NCI-H187 (cell line): ENCODE measurements around the gene SLC39A13.
A peak's percentile ranks its signal among the peaks of the same experiment; 100 is the strongest.

Experiments used
- DNase-seq, 2 experiments: peaks; one replicate each; lab custom pipeline; 2025; lab: John Stamatoyannopoulos, UW

SLC39A13 gene

GRCh38 chr11:47407746-47408590 lies at the start of gene SLC39A13:
Gene SLC39A13 (plus strand): TSS chr11:47408590. CDS start chr11:47410095, 1,505 bp downstream.
- DNase-seq: peak; percentile 88 to 93

- DNase-seq: no peak
Measured at GRCh38 chr11:47358731-47359051, 49.7 kb upstream of the SLC39A13 start.

GRCh38 chr11:47359162-47359561 lies 49.2 kb upstream of the SLC39A13 start:
- DNase-seq: no peak

DNA sequence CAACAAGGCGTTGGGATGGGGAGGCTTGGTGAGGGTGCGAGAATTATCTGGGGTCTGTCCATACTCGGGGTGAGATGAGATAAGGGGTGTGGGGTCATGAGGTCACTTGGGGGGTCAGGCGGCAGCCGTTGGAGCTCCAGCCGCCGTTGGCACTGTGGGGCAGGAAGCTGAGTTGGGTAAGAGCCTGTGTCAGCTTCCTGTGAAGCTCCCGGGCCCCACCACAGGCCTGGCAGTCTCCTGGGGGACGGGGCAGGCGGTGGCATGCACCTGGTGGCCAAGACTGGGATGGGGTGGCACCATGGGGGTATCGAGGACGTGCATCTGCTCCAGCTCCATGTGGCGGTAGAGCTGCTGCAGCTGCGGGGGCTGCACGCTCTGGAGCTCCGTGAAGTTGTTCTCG lies 48.8 kb upstream of the SLC39A13 start:
- no peak for DNase-seq

GRCh38 chr11:47360341-47360740 lies 48.0 kb upstream of the SLC39A13 start:
- DNase-seq: no peak

DNA sequence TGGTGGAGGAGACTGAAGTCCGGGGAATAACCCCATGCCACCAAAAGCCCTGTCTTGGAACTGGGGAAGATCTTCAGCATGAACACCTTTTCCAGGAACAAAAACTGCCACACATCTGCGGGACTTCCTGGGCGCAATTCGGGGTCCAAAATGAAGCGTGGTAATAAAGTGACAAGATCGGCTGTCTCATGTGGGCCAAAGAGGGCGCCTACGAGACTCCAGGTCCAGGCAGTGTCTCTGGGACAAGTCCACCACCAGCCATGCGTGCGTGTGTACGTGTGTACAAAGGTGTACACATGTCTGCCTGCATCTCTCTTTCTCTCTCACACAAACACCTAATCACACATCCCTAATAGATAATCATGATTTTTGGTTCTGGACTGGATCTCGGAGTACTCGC lies 47.0 kb upstream of the SLC39A13 start:
- no peak for DNase-seq

DNA sequence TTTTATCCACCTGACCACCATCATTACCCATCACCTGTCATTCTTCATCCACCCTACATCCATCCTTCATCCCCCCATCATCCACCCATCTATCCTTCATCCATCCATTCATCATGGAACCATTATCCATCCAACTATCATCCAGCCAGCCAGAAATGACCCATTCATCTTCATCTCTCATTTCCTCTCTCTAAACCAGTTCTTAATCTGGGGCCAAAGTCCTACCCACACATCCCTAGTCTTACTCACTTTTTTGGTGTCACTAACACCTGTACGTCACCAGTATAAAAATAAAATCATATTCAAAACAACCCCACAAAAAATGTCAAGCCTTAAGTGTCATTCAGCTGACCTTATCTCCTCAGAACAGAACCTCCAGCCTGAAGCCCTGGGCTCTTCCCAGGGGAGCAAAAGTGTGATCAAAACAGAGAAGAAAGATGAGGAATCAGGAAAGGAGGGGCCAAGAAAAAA lies 42.3 kb upstream of the SLC39A13 start:
- DNase-seq: no peak

GRCh38 chr11:47369676-47370075 lies 38.7 kb upstream of the SLC39A13 start:
- no peak for DNase-seq

DNA sequence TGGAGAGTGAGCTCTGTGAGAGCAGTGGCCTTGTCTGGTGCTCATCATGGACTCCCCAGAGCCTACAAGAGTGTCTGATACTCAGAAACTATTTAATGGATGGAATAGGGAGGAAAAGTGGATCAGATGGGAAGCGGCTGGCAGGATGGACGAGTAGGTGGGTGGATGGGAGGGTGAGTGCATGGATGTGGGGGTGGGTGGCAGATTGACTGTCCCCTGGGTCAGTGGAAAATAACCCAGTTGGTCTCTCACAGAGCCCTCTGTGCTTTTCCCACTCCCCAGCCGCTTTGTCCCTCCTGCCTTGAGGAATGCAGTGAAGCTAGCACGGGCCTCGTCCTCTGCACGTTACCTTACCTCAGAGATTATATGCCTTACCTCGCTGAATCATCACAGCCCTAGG lies 36.0 kb upstream of the SLC39A13 start:
- DNase-seq: no peak

GRCh38 chr11:47373876-47374719 lies 34.3 kb upstream of the SLC39A13 start:
- peak; percentile 33 to 60 for DNase-seq

- no peak for DNase-seq
Measured at GRCh38 chr11:47374720-47375019, 33.7 kb upstream of the SLC39A13 start.

DNA sequence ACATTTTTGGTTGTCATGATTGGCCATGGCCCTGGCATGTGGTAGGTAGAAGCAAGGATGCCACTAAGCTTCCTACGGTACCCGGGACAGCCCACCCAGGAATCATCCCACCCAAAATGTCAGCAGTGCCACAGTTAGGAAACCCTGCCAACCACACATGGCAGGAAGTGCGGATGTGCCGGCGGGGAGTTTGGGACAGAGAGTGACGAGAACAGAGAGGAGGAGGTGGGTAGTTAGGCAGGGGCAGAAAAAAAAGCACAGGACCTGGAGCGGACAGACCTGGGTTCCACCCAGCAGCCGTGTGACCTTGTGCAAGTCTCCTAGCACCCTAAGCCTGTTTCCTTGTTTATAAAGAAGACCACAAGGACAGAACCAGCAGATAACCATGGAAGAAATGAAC lies 33.4 kb upstream of the SLC39A13 start:
- no peak for DNase-seq

- no peak for DNase-seq
Measured at GRCh38 chr11:47375546-47376085, 32.8 kb upstream of the SLC39A13 start.

GRCh38 chr11:47376107-47376524 lies 32.3 kb upstream of the SLC39A13 start:
- DNase-seq: no peak

DNA sequence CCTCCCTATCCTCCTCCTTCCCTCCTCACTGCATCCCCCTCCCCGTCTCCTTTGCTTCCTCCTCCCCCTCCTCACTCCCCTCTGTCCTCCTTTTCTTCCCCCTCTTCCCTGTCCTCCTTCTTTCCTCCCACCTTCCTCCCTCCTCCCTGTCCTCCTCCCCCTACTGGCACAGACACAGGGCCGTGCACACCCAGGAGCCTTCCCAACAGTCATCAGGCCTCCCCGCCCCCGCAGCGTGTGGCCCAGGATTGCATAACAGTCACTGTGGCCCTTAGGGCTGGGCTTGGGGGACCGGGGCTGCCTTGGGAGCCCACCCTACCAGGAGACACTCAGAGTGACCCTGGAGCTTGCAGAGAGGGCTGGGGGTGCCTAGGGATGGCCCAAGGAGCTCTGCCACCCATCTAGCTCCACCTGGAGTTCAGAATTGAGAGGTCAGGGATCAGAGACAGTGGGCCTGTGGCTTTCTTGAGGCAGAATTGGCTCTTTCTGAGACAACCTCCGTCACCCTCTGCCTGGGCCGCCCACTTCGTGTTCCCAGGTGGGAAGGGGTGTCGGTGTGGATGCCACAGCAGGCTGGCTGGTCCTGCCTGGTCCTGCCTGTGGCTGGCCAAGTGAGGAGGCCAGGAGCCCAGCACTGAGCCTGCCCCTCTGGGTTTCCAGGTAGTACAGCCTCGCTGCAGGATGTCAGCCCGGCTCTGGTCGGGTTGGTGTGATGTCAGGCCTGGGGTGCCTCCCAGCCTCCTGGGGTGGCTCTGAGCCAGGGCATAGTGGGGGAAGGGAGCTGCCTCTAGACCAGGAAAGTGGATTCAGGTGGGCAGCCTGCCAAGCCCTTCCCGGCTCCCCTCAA lies 31.6 kb upstream of the SLC39A13 start:
- no peak for DNase-seq

DNA sequence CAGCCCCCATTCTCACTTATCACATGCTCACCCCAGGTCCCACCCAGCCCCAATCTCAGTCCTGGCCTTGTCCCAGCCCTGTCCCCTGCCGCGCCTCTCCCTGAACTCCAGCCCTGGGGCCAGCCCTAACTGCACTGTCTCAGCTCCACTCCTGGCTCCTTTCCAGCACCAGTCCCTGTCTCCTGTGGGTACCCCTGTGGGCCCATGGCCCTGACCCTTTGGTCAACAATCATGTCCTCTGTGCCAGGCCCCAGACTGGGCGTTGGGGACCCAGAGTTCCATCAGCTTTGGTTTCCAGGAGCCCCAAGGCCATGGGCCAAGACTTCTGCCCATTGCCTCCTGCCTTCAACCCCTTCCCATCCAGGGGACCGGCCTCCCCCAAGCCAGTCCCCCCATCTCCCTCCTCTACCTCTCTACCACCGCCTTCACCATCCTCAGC lies 30.8 kb upstream of the SLC39A13 start:
- DNase-seq: no peak

- no peak for DNase-seq
Measured at GRCh38 chr11:47378010-47378835, 30.2 kb upstream of the SLC39A13 start, which contains the start of gene SPI1. Gene SPI1 (minus strand): TSS chr11:47378547. CDS start chr11:47378353, 194 bp downstream.

GRCh38 chr11:47378836-47379170 lies 29.6 kb upstream of the SLC39A13 start:
- DNase-seq: no peak

GRCh38 chr11:47379317-47379716 lies 29.1 kb upstream of the SLC39A13 start:
- no peak for DNase-seq

- DNase-seq: no peak
Measured at GRCh38 chr11:47380078-47380477, 28.3 kb upstream of the SLC39A13 start.

DNA sequence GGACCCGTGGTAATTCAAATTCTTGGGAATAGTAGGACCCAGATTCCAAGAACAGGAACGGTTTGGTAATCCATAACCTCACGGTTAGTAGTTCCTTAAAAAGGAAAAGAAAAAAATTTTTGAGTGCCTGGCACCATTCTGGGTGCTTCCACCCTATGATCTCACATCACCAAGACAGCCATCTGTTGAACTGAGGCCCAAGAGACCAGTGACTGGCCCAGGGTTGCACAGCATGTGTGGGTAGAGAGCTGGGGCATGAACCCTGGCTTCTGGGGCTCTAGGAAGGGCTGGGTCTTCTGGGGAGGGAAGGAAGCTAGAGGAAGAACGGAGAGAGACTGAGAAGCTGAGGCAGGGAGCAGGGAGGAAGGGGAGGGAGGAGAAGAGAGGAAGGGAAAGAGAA lies 25.3 kb upstream of the SLC39A13 start:
- DNase-seq: no peak
